Upper lobe of left lung (tissue), 4 donors: ENCODE measurements around the gene ISM2.
"Not testable (repeated sequence)": the region's sequence is repeated elsewhere in the genome, so short reads cannot be mapped to it uniquely, and the experiment has no call there.

Experiments used
- CTCF ChIP-seq, 6 experiments: fragments of 450-650 bp in 4 of 6; fragments of 200-600 bp in 2 of 6; sonication (generic) in 2 of 6; IDR thresholded peaks; one replicate each; pipeline ENCODE4 v1.5.1; 2016 to 2019; ENCODE audit warnings: antibody characterized with exemption in 6 of 6
- EP300 ChIP-seq, 4 donors: sonication (generic); formaldehyde crosslinking; IDR thresholded peaks; one replicate each; pipeline ENCODE4 v1.5.1; 2017; ENCODE audit warnings: antibody characterized with exemption in 4 of 4, control low read depth in 2 of 4
- POLR2A ChIP-seq, 4 donors: fragments of 450-650 bp; IDR thresholded peaks; one replicate each; pipeline ENCODE4 v1.5.1; 2016 to 2017; ENCODE audit warnings: antibody characterized with exemption in 4 of 4, mild to moderate bottlenecking in 2 of 4
- POLR2AphosphoS5 ChIP-seq, 2 donors: sonication (generic); formaldehyde crosslinking; IDR thresholded peaks; one replicate each; pipeline ENCODE4 v1.5.1; 2017; ENCODE audit warnings: antibody characterized with exemption in 2 of 2

DNA sequence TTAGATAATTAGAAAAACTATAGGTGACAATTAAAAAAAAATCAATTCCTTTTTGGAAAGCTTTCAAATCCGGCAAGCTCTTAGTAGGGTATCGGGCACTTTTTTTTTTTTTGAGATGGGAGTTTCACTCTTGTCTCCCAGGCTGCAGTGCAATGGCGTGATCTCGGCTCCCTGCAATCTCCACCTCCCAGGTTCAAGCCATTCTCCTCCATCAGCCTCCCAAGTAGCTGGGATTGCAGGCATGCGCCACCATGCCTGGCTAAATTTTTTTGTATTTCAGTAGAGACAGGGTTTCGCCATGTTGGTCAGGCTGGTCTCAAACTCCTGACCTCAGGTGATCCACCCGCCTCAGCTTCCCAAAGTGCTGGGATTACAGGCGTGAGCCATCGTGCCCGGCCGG is 46.6 kb upstream of the ISM2 start:
- not testable (repeated sequence) for TF ChIP-seq POLR2A, CTCF, POLR2AphosphoS5, EP300 (IDR thresholded peaks at IDR 0.05)
